ENCODE results near the gene WDR86. TPM values are rescaled to one million over a fixed set of nuclear protein-coding genes. Genes with fewer than 3 reads are reported as not detected.

The WDR86 gene
- total RNA-seq, 1 experiment from 2014 or later: 8.1 TPM

DNA sequence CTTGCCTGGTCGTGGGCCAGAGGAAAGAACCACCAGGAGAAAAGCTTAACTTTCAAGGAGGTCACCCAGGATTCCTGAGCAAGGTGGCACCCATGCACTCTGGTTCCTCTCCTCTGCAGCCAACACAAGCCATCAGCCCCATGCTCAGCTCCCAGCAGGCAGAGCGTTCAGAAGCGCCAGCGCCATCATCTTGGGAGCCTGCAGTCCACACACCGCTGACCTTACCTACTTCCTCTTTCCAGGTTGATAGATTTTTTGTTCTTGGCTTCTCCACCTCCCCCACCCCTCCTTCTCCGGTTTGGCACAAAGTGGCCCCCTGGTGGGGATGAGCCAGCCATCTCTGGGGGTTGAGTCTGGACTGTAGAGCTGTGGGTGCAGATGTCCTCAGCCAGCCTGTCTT, 1.7 kb upstream of the WDR86 start:
- TF ChIP-seq, protein P1, sequence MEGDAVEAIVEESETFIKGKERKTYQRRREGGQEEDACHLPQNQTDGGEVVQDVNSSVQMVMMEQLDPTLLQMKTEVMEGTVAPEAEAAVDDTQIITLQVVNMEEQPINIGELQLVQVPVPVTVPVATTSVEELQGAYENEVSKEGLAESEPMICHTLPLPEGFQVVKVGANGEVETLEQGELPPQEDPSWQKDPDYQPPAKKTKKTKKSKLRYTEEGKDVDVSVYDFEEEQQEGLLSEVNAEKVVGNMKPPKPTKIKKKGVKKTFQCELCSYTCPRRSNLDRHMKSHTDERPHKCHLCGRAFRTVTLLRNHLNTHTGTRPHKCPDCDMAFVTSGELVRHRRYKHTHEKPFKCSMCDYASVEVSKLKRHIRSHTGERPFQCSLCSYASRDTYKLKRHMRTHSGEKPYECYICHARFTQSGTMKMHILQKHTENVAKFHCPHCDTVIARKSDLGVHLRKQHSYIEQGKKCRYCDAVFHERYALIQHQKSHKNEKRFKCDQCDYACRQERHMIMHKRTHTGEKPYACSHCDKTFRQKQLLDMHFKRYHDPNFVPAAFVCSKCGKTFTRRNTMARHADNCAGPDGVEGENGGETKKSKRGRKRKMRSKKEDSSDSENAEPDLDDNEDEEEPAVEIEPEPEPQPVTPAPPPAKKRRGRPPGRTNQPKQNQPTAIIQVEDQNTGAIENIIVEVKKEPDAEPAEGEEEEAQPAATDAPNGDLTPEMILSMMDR (conservative IDR thresholded peaks at IDR 0.05): no peak
- DNase-seq: peak; percentile 31
- Histone ChIP-seq H2BK20ac (ENCODE audit: low read depth, low read length, poor library complexity, severe bottlenecking) (no peak overlapping the region), H3K79me2 (ENCODE audit: insufficient read depth, low read length) (no peaks in the 10 kb centered on the region), H3K23ac (ENCODE audit: insufficient read length, low read depth, low read length) (no peak overlapping the region), H3K9ac (ENCODE audit: extremely low read depth, insufficient read length, low read length) (no peak overlapping the region), H3K56ac (ENCODE audit: insufficient read length, low read depth, low read length) (no peak overlapping the region), H3K23me2 (ENCODE audit: insufficient read length, low read depth, low read length, poor library complexity, severe bottlenecking) (peaks cover 25% of the 10 kb centered on the region), H2BK5ac (ENCODE audit: insufficient read length, low read length) (no peak overlapping the region), H4K5ac (ENCODE audit: insufficient read length, low read depth, low read length) (no peak overlapping the region), H2BK12ac (ENCODE audit: insufficient read length, low read depth, low read length) (no peak overlapping the region), H4K8ac (replicated peaks; ENCODE audit: insufficient read length, low read depth, low read length) (no peak overlapping the region), H3K9me3 (ENCODE audit: control insufficient read depth, low read depth, low read length) (no peaks in the 10 kb centered on the region), H2AFZ (ENCODE audit: low read length) (no peak overlapping the region), H3T11ph (ENCODE audit: low read length) (no peak overlapping the region), H3K79me1 (ENCODE audit: insufficient read depth, low read depth, low read length, poor library complexity, severe bottlenecking) (no peaks in the 10 kb centered on the region), H2BK15ac (ENCODE audit: low read depth, low read length) (no peak overlapping the region), H3K14ac (ENCODE audit: insufficient read depth, low read length) (no peak overlapping the region), H3K18ac (ENCODE audit: insufficient read length, low read depth, low read length) (no peak overlapping the region), H2BK120ac (ENCODE audit: low read depth, low read length, poor library complexity, severe bottlenecking) (no peak overlapping the region), H4K91ac (ENCODE audit: insufficient read length, low read depth, low read length) (no peak overlapping the region), H3K27me3 (ENCODE audit: insufficient read depth, low read length) (peaks cover 6% of the 10 kb centered on the region; the same call in 1 of the 2 replicates), H3K27ac (ENCODE audit: insufficient read length, low read depth, low read length) (no peak overlapping the region), H3K4ac (ENCODE audit: low read depth, low read length) (no peak overlapping the region), H3K4me1 (ENCODE audit: insufficient read depth, low read length) (peaks cover 9% of the 10 kb centered on the region; the same call in 1 of the 2 replicates), H3K4me2 (ENCODE audit: insufficient read depth, insufficient read length, low read length) (peak overlapping the region; percentile 59), H2AK5ac (ENCODE audit: insufficient read length, low read length) (no peak overlapping the region), H4K20me1 (ENCODE audit: control insufficient read depth, insufficient read depth, insufficient read length) (no peaks in the 10 kb centered on the region)
- peak overlapping the region; percentile 77 to 87; a peak in 4 of 5 replicates for H3K4me3 Mint-ChIP-seq
- no peak overlapping the region for H3K27ac Mint-ChIP-seq
- peaks cover 0 to 3% of the 10 kb centered on the region in 2 experiments; a peak in 1 of 5 replicates for H3K9me3 Mint-ChIP-seq
- H3K36me3 Mint-ChIP-seq (ENCODE audit: insufficient read depth in 1 of 3, low read depth in 3 of 3): peaks cover 0 to 6% (median 2%) of the 10 kb centered on the region in 3 experiments; a peak in 4 of 7 replicates
- peaks cover 29 to 32% of the 10 kb centered on the region in 2 experiments for H3K4me1 Mint-ChIP-seq
- H3K27me3 Mint-ChIP-seq (ENCODE audit: low read depth): peaks cover 74% of the 10 kb centered on the region
- WGBS (ENCODE audit: extremely low coverage, insufficient read length, low lambda C conversion rate): no CpG with 5 or more reads among the region's 6 CpGs
